Midbrain (tissue), 1 donor: ENCODE data around the gene LRP2.
A peak's percentile ranks its signal among the peaks of the same experiment; 100 is the strongest.

ENCODE experiments used
- DNase-seq: peaks from one replicate; lab custom pipeline; 2025; lab: John Stamatoyannopoulos, UW

Gene LRP2

GRCh38 chr2:169240405-169240804, 121.9 kb downstream of the LRP2 start:
- no peak for DNase-seq

- no peak for DNase-seq
Measured at GRCh38 chr2:169237939-169238338, 124.4 kb downstream of the LRP2 start.

DNA sequence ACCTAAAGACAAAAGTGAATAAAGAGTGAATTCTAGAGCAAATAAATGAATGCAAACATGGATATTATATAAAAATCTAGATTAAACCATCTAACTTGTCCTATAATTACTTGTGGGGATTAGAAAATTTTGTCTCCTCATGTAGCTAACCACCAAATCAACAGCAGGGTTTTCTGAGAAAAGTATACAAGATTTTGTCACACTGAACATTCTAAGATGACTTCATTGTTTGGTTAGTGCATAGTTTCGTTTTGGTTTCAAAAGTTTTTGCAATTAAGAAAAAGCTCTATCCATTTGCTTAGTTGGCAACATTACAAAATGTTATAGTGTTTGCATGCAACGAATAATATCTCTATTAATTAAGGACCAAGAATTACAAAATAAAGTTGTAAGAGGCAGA, 125.0 kb downstream of the LRP2 start:
- no peak for DNase-seq

DNA sequence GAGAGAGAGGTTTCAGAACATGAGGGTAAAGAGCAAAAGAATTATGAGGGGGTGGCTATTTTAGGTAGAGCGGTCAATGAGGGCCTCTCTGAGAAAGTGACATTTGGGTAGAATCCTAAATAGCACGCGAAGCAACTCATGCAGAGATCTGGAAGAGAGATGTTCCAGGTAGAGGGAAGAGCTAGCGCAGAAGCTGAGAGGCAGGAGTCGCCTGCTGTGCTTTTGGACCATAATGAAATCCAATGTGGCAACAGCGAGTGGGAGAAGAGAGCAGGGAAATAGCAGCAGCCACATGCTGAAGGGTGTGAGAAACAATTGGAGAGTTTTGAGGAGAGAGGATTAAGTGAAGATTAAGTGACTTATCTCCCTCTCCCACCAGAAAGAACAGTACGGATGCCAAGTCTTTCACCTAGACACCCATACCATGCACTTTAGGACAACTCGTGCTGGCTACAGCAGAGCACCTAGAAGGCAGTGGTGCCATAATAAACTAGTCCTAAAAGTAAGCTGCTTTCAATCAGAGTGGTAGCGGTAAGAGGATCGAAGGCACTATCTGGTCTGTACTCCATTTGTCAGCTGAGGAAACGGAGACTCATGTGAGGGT, 129.7 kb downstream of the LRP2 start:
- no peak for DNase-seq

- DNase-seq = no peak
Measured at GRCh38 chr2:169230204-169230603, 132.1 kb downstream of the LRP2 start.

- DNase-seq = no peak
Measured at GRCh38 chr2:169229590-169229989, 132.7 kb downstream of the LRP2 start.

DNA sequence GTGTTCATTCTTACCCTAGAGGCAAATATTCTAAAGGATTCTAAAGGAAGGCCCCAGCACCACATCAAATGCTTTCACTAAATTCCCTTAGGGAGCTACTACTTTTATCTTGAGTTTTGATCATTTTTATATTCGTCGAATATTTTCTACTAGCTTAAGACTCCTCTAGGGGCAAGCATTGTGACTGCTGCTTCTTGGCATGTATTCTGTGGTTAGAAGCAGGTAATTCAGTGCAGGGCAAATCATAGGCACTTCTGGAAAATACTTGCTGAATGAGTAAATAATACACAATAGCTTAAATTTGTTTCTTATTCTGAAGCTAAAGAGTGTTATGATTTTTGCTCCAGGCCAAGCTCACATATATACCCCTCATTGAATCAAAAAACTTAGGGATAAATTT, 136.4 kb downstream of the LRP2 start:
- DNase-seq = no peak

DNA sequence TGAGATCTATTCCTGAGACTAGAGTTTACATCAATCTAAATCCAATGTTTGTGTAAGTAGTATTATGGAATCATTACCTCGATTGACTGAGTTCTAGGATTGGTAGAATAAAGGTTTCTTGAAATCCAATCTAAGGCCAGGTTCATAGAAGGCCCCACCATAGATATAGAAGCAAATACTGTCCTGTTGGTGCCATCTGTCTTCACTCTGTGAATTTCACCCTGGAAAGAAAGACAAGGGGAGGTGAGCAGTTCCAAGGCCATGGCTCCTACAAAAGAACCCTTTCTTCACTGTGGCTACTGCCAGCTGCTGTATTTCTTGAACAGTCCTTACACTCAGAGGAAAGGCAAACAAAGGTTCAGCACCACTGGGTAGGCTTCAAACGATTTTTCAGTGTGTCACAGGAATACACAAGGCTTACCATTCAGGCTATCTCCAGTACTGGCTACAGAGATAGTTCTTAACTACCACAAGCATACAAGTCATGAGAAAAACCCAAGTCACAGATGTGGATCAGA, 137.0 kb downstream of the LRP2 start:
- DNase-seq = no peak

GRCh38 chr2:169222665-169223064, 139.7 kb downstream of the LRP2 start:
- DNase-seq = no peak

DNA sequence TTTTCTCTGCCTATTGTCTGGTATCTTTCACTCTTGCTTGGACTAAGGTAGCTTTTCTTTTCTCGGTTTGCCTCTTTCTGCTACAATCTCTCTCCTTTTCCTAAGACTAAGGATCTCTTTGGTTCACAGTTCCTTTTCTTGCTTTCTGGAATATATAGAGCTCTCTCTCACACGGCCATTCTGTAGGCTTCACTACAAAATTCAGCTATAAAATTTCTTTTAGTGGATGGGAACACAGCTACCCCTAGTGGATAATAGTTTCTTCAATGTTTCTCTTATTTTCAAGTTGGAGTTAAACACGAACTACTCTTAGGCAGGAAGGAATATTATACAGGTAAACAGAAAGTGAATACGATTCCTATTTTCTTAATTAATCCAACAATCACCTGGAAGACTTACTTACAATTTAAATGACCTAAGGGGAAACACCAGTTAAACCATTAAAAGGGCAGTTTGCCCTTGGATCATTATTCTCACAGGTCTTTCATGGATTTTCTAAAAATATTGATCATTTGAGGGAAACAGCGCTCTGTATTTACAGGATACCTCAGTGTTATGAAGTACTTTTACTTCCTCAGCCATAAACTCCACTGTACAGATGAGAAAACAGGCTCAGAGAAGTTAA, 140.5 kb downstream of the LRP2 start:
- peak; percentile 13 for DNase-seq

- DNase-seq = no peak
Measured at GRCh38 chr2:169210917-169211316, 151.4 kb downstream of the LRP2 start.

DNA sequence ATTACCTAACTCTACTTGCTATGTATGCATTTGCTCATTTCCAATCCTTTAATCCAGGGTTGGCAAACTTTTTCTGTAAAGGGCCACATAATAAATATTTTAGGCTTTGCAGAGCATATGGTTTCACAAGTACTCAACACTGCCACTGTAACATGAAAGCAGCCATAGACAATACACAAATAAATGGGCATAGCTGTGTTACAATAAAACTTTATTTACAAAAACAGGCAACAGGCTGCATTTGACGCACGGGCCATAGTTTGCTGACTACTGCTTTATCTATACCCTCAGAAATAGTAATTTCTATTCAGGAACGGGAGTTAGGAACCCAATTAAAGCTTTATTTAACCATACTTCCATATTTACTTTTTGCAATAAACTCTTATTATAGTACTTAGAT, 154.3 kb downstream of the LRP2 start:
- DNase-seq = no peak

- DNase-seq = no peak
Measured at GRCh38 chr2:169205176-169205575, 157.2 kb downstream of the LRP2 start.

GRCh38 chr2:169203952-169204351, 158.4 kb downstream of the LRP2 start:
- no peak for DNase-seq

DNA sequence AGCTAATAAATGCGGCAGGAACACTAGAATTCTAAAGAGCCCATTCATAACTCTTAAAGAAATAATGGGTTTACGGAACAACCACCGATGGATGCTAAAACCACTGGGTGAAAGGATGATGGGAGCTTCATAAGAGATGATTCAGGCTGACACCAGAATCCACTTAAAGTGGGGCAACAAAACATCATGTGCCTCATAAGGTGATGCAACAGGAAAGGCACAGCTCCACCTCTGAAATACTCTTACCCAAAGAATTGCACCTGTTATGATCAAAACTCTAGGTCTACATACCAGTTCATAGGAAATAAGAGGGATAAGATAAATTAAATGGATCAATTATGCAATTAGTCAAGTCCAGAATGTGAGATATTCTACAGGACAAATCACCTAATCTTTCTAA, 161.6 kb downstream of the LRP2 start:
- DNase-seq = no peak

GRCh38 chr2:169193618-169194017, 168.7 kb downstream of the LRP2 start:
- no peak for DNase-seq

GRCh38 chr2:169190197-169190775, 172.0 kb downstream of the LRP2 start:
- no peak for DNase-seq

DNA sequence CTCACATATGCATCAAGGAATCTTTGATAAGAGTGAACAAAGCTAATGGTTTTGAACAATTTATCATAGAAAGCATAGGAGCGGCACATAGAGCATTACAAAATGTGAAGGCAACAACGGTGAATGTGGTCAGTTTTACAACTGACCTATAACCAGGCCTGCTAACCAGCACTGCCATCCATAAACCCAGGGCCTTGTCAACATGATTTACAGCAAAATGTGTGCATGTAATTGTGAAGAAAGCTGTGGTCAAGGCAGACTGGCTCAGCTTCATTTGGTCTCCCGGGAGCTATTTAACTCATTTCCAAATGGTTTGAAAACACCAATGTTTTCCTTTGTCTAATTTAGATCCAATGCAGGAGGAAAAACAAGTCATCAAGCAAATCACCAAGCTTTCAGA, 173.2 kb downstream of the LRP2 start:
- DNase-seq = no peak

- peak; percentile 13 for DNase-seq
Measured at GRCh38 chr2:169185711-169186110, 176.6 kb downstream of the LRP2 start.

DNA sequence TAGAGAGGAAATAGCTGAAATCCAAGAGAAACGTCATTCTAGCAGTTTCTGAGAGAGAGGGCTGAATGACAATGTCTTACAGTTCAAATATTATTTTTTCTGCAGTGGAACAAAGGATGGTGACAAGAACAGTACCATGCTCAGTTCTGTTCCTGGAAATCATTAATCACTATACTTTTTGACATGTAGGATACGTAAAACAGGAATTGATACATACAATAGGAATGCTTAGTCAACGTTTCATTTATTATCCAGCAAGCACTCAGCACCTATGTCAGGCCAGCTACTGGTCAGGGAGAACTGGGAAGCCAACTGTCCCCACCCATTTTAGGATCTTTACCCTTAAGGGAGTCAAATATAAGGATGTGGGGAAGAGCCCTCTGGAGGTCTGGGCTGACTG, 178.3 kb downstream of the LRP2 start:
- no peak for DNase-seq

- DNase-seq = no peak
Measured at GRCh38 chr2:169182573-169182972, 179.8 kb downstream of the LRP2 start.

DNA sequence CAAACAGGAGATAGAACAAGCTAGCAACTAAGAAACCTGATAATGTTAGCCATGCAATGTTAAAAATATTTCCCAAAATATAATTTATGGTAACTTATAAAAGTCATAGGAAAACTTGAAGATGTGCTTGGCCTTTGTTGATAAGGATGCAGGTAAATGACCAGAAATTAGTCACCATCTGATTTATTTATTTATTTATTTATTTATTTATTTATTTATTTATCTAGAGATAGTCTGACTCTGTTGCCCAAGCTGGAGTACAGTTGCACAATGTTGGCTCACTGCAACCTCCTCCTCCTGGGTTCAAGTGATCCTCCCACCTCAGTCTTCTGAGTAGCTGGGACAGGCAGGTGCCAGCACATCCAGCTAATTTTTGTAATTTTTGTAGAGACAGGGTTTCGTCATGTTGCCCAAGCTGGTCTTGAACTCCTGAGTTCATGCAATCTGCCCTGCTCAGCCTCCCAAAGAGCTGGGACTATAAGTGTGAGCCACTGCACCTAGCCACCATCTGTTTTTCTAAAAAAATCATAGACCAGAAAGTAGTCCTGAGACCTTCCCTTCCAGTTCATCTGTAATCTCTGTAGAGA, 183.4 kb downstream of the LRP2 start:
- no peak for DNase-seq

DNA sequence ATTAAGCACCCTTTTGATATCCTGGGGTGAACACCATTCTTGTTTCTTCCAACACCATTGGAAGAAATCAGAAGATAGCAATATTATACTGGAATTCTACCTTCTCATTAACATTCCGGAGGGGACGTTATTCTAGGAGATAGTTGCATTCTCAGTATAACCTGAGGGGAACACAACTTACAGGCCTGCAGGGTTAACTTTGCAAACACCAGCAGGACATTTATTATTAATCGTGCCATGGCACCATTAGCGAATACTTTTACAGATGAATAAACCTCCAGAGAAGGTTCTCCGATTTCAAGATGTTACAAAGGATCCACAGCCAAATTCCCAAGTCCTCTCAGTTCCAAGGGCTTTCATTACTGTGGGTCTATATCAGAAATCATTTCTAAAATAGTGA, 184.0 kb downstream of the LRP2 start:
- no peak for DNase-seq
